Inferior parietal cortex (tissue), 1 donor: Measurements from ENCODE around the gene AVP.
"Not testable (repeated sequence)": the region's sequence is repeated elsewhere in the genome, so short reads cannot be mapped to it uniquely, and the experiment has no call there.

ENCODE experiments used
- DNase-seq: peaks from one replicate; pipeline ENCODE4 v3.0.0-alpha.2; 2016; ENCODE audit errors: extremely low spot score

AVP gene

GRCh38 chr20:3084283-3084985, at the start of gene AVP:
AVP (minus strand) TSS chr20:3084724; CDS start chr20:3084674, 50 bp downstream.
- DNase-seq: no peak

- no peak for DNase-seq
Measured at GRCh38 chr20:3134151-3134550, 49.6 kb upstream of the AVP start.

- DNase-seq: no peak
Measured at GRCh38 chr20:3133155-3133554, 48.6 kb upstream of the AVP start.

- DNase-seq: no peak
Measured at GRCh38 chr20:3130051-3130600, 45.6 kb upstream of the AVP start.

GRCh38 chr20:3129094-3129493, 44.6 kb upstream of the AVP start:
- DNase-seq: no peak

GRCh38 chr20:3128275-3128984, 43.9 kb upstream of the AVP start:
- DNase-seq: no peak

GRCh38 chr20:3126527-3126859, 42.0 kb upstream of the AVP start:
- DNase-seq: no peak

GRCh38 chr20:3125776-3126526, 41.4 kb upstream of the AVP start:
- DNase-seq: not testable (repeated sequence)

- DNase-seq: not testable (repeated sequence)
Measured at GRCh38 chr20:3124773-3125560, 40.4 kb upstream of the AVP start.

GRCh38 chr20:3124163-3124562, 39.6 kb upstream of the AVP start:
- not testable (repeated sequence) for DNase-seq

GRCh38 chr20:3123542-3123941, 39.0 kb upstream of the AVP start:
- DNase-seq: no peak

GRCh38 chr20:3121955-3122610, 37.6 kb upstream of the AVP start:
- DNase-seq: no peak

GRCh38 chr20:3121271-3121911, 36.9 kb upstream of the AVP start:
- no peak for DNase-seq

GRCh38 chr20:3119044-3119443, 34.5 kb upstream of the AVP start:
- DNase-seq: no peak

GRCh38 chr20:3117839-3118379, 33.4 kb upstream of the AVP start:
- DNase-seq: peak; percentile 69

GRCh38 chr20:3116341-3116740, 31.8 kb upstream of the AVP start:
- no peak for DNase-seq

GRCh38 chr20:3115190-3116107, 30.9 kb upstream of the AVP start:
- peak; percentile 73 for DNase-seq

GRCh38 chr20:3111995-3112394, 27.5 kb upstream of the AVP start:
- DNase-seq: no peak

GRCh38 chr20:3111507-3111906, 27.0 kb upstream of the AVP start:
- no peak for DNase-seq
